PC-9 (cell line): ENCODE data around the gene TOR4A. TPM values are rescaled to one million over a fixed set of nuclear protein-coding genes. Genes with fewer than 3 reads are reported as not detected.

Experiments
- BruUV-seq: library from RNA; stranded (reverse); fragments of 400-500 nt; replicated peaks from 2 replicates; lab custom pipeline; 2021; lab: Mats Ljungman, UMichigan
- CTCF ChIA-PET: fragments of 300-600 bp; sonication (Branson Sonifier 250); formaldehyde crosslinking; loops from one replicate; lab custom pipeline; 2022; ENCODE audit warnings: antibody characterized with exemption; lab: Charles Lee
- POLR2A ChIA-PET: fragments of 300-600 bp; sonication (Branson Sonifier 250); formaldehyde crosslinking; loops from one replicate; lab custom pipeline; 2022; ENCODE audit warnings: antibody characterized with exemption; ENCODE audit not compliant: unreplicated experiment; lab: Charles Lee
- DNase-seq, 2 experiments: peaks; one replicate each; pipeline versions ENCODE4 v3.0.0 to v3.0.0-alpha.2; 2015 to 2022; ENCODE audit warnings: mixed read lengths in 1 of 2
- H2AFZ ChIP-seq: fragments of 200-600 bp; sonication (generic); 2 replicates; pipeline ENCODE4 v1.8.1; 2017; ENCODE audit warnings: antibody characterized with exemption
- H3F3A ChIP-seq: fragments of 200-600 bp; sonication (generic); 2 replicates; pipeline ENCODE4 v1.8.1; 2017; ENCODE audit warnings: antibody characterized with exemption, mild to moderate bottlenecking, low read depth; ENCODE audit not compliant: insufficient read depth
- H3K27ac ChIP-seq: fragments of 200-600 bp; sonication (generic); 2 replicates; pipeline ENCODE4 v1.6.1; 2016; ENCODE audit warnings: mixed run types
- H3K27me3 ChIP-seq: fragments of 200-600 bp; sonication (generic); 2 replicates; pipeline ENCODE4 v1.6.1; 2016; ENCODE audit warnings: low read depth, mixed run types; ENCODE audit not compliant: insufficient read depth
- H3K36me3 ChIP-seq: fragments of 200-600 bp; sonication (generic); 2 replicates; pipeline ENCODE4 v1.6.1; 2016; ENCODE audit warnings: low read depth, mixed run types
- H3K4me1 ChIP-seq: fragments of 200-600 bp; sonication (generic); replicated peaks from 2 replicates; pipeline ENCODE4 v1.6.1; 2016; ENCODE audit warnings: mixed run types; ENCODE audit not compliant: insufficient read depth
- H3K4me2 ChIP-seq: fragments of 200-600 bp; sonication (generic); 2 replicates; pipeline ENCODE4 v1.6.1; 2017; ENCODE audit warnings: mixed run types
- H3K4me3 ChIP-seq: fragments of 200-600 bp; sonication (generic); 2 replicates; pipeline ENCODE4 v1.6.1; 2016; ENCODE audit warnings: mixed run types
- H3K79me2 ChIP-seq: fragments of 200-600 bp; sonication (generic); 2 replicates; pipeline ENCODE4 v1.6.1; 2017; ENCODE audit warnings: low read depth, mixed run types
- H3K9me2 ChIP-seq: fragments of 200-600 bp; sonication (generic); 2 replicates; pipeline ENCODE4 v1.8.1; 2017; ENCODE audit warnings: mild to moderate bottlenecking; ENCODE audit not compliant: insufficient read depth
- H3K9me3 ChIP-seq: fragments of 200-600 bp; sonication (generic); 2 replicates; pipeline ENCODE4 v1.8.1; 2016; ENCODE audit warnings: low read depth; ENCODE audit not compliant: insufficient read depth
- H4K20me1 ChIP-seq: fragments of 200-600 bp; sonication (generic); 2 replicates; pipeline ENCODE4 v1.8.1; 2017; ENCODE audit not compliant: insufficient read depth
- EZH2 ChIP-seq: fragments of 200-600 bp; sonication (generic); IDR thresholded peaks from 2 replicates; pipeline ENCODE4 v1.8.0; 2017; ENCODE audit warnings: antibody characterized with exemption, low read depth
- intact Hi-C: fragments of 100-400 bp; cut with micrococcal nuclease; formaldehyde crosslinking; loops from one replicate; pipeline ENCODE4 v1.10.0; 2022; ENCODE audit not compliant: unreplicated experiment
- total RNA-seq: library from RNA; stranded (reverse); gene quantifications from 2 replicates; pipeline ENCODE4 v1.2.3, GENCODE V29; 2021
- TF ChIP-seq, protein P1 (sequence below): fragments of 200-600 bp; sonication (generic); conservative IDR thresholded peaks from 2 replicates; pipeline ENCODE4 v1.6.1; 2017; ENCODE audit warnings: mixed run types, antibody characterized with exemption, mild to moderate bottlenecking, moderate library complexity

Gene TOR4A
- total RNA-seq, 1 experiment from 2014 or later, result 48.9 TPM

DNA sequence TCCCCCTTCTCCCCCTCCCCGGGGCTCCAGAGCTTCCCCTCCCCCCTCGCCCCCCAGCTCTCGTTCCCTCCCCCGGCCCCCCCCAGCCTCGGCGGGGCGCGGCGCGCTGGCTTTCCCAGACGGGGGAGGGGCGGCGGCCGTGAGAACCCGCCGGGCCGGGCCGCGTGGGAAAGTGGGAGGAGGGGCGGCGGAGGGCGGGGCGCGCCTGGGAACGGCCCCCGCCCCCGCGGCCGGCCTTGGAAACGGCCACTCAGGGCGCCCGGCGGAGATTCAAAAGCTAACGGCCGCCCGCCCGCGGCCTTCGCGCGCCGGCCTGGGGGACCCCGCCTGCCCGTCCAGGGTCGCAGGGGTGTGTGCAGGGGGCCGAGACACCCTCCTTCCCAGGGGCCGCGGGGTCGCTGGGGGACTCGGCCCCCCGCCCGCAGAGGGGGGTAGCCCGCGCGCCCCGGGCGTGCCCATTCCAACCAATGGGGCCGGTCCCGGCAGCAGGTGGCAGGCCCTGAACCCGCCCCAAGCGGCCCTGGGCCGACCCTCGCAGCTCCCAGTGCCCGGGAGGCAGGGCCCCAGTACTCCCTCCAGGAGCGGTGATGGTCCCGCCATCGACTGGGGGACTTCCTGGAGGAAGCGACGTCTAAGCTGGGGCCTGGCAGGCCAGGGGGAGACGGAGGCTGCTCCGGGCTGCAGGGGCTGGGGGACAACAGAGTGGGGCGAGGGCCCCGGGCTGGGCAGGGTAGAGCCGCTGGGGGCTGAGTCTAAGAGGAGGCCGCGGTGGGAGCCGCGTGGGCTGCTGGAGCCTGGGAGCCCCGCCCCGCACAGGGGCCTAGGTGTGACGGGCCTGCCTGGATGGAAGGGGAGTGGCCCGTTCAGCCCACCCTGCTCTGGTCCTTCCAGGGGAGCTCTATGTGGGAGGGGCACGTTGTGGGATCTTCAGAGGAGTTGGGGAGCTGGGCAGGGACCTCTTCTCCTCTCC, 38.8 kb downstream of the TOR4A start:
- ChIA-PET POLR2A (interaction anchor here (0.6 to 0.8 kb wide), 5 partner anchors 21 to 931 kb away, joined by 3 to 20 read pairs (median 5); no protein-coding TSS in a partner anchor), CTCF (interaction anchor here (0.5 to 1.4 kb wide), 3 partner anchors 10 to 796 kb away, joined by 3 to 6 read pairs (median 6); partner anchors contain the start of gene NRARP)
- no peaks in the 10 kb centered on the region for H3K36me3 ChIP-seq
- H2AFZ ChIP-seq, result no peak overlapping the region
- H3K4me3 ChIP-seq, result peak overlapping the region; percentile 53; the same call in 1 of the 2 replicates
- no peak overlapping the region for H3K27ac ChIP-seq
- no peaks in the 10 kb centered on the region for H3K9me3 ChIP-seq
- peaks cover 34% of the 10 kb centered on the region for H3K4me1 ChIP-seq
- peak in 1 of 2 experiments; percentile 71 for DNase-seq
- H4K20me1 ChIP-seq, result no peaks in the 10 kb centered on the region
- H3K27me3 ChIP-seq, result no peaks in the 10 kb centered on the region
- intact Hi-C loops, result no loop called here
- TF ChIP-seq EZH2, result no peak
- peaks cover 12% of the 10 kb centered on the region; the same call in 1 of the 2 replicates for H3F3A ChIP-seq
- H3K79me2 ChIP-seq, result no peaks in the 10 kb centered on the region
- no TSS peak for BruUV-seq
- H3K9me2 ChIP-seq, result no peaks in the 10 kb centered on the region
- peak overlapping the region; percentile 81 for H3K4me2 ChIP-seq

GRCh38 chr9:137317021-137317717, 39.6 kb downstream of the TOR4A start:
- no peak for DNase-seq
- Histone ChIP-seq H3K9me3 (no peaks in the 10 kb centered on the region), H3K36me3 (no peaks in the 10 kb centered on the region), H2AFZ (no peak overlapping the region), H3K4me2 (peak overlapping the region; percentile 81), H3K4me3 (no peak overlapping the region), H3K27ac (no peak overlapping the region), H4K20me1 (no peaks in the 10 kb centered on the region), H3F3A (peaks cover 12% of the 10 kb centered on the region; the same call in 1 of the 2 replicates), H3K79me2 (no peaks in the 10 kb centered on the region), H3K4me1 (peaks cover 28% of the 10 kb centered on the region), H3K27me3 (no peaks in the 10 kb centered on the region), H3K9me2 (no peaks in the 10 kb centered on the region)
- BruUV-seq, result TSS peak; percentile 31
- ChIA-PET POLR2A (interaction anchor here (0.6 to 0.8 kb wide), 3 partner anchors 52 to 932 kb away, joined by 3 to 6 read pairs (median 5); no protein-coding TSS in a partner anchor), CTCF (interaction anchor here (0.7 to 1.4 kb wide), 3 partner anchors 11 to 106 kb away, joined by 3 to 6 read pairs (median 6); partner anchors contain the start of genes EXD3, NOXA1 and NRARP)
- intact Hi-C loops, result no loop called here
- TF ChIP-seq EZH2, result no peak
- TF ChIP-seq, protein P1, sequence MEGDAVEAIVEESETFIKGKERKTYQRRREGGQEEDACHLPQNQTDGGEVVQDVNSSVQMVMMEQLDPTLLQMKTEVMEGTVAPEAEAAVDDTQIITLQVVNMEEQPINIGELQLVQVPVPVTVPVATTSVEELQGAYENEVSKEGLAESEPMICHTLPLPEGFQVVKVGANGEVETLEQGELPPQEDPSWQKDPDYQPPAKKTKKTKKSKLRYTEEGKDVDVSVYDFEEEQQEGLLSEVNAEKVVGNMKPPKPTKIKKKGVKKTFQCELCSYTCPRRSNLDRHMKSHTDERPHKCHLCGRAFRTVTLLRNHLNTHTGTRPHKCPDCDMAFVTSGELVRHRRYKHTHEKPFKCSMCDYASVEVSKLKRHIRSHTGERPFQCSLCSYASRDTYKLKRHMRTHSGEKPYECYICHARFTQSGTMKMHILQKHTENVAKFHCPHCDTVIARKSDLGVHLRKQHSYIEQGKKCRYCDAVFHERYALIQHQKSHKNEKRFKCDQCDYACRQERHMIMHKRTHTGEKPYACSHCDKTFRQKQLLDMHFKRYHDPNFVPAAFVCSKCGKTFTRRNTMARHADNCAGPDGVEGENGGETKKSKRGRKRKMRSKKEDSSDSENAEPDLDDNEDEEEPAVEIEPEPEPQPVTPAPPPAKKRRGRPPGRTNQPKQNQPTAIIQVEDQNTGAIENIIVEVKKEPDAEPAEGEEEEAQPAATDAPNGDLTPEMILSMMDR, result no peak

GRCh38 chr9:137317718-137318511, 40.4 kb downstream of the TOR4A start:
- H3K4me3 ChIP-seq, result no peak overlapping the region
- no peak overlapping the region for H3K4me2 ChIP-seq
- TF ChIP-seq, protein P1, result no peak
- TF ChIP-seq EZH2, result no peak
- no peaks in the 10 kb centered on the region for H3K27me3 ChIP-seq
- H4K20me1 ChIP-seq, result no peaks in the 10 kb centered on the region
- no TSS peak for BruUV-seq
- H3F3A ChIP-seq, result peaks cover 12% of the 10 kb centered on the region; the same call in 1 of the 2 replicates
- DNase-seq, result no peak
- H2AFZ ChIP-seq, result no peak overlapping the region
- no peaks in the 10 kb centered on the region for H3K9me3 ChIP-seq
- ChIA-PET CTCF (interaction anchor here (0.6 to 0.7 kb wide), 2 partner anchors 105 to 228 kb away, joined by 3 read pairs; partner anchors contain the start of genes EXD3 and NOXA1), POLR2A (no interaction called here)
- peaks cover 20% of the 10 kb centered on the region for H3K4me1 ChIP-seq
- H3K9me2 ChIP-seq, result no peaks in the 10 kb centered on the region
- H3K27ac ChIP-seq, result no peak overlapping the region
- intact Hi-C loops, result no loop called here
- no peaks in the 10 kb centered on the region for H3K36me3 ChIP-seq
- no peaks in the 10 kb centered on the region for H3K79me2 ChIP-seq
